GM12874 (cell line): ENCODE results near the gene COX4I1.

Experiments
- TF ChIP-seq, protein P1 (sequence below): IDR thresholded peaks from 2 replicates; pipeline ENCODE4 v1.5.1; 2011; ENCODE audit warnings: low read depth, mild to moderate bottlenecking, control low read depth, low read length, moderate library complexity; ENCODE audit not compliant: insufficient read depth

COX4I1 gene

DNA sequence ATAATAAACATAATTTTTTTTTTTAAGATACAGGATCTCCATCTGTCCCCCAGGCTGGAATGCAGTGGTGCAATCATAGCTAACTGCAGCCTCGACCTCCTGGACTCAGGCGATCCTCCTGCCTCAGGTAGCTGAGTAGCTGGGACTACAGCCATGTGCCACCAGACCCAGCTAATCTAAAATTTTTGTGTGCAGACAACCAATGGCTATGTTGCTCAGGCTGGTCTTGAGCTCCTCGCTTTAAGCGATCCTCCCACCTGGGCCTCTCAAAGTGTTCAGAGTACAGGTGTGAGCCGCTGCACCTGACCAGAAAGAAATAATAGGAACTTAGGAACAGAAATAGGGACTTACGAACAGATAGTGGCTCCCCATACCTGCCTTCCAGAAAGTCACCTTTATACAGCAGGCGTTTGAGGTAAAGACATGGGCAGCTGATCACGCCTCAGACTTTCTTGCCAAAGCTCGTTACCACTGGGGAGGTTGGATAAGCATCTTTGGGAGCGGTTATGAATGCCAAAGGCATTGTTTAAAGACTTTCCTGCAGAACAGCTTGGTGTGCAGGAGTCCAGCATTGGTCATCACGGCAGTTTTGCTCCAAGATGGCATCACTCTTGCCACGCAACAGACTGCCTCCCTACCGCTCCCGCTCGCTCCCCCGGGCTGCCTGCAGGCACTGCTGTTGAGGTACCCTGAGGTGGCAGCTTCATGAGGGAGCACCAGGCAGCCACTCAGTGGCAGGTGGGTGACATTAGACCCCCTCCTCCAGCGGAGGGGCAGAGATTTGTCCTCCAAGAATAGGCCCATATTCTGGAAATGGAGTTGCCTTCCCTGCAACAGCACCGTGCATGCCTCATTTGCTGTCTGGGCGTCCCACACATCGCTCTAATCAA is 13.6 kb downstream of the COX4I1 start:
- TF ChIP-seq, protein P1, sequence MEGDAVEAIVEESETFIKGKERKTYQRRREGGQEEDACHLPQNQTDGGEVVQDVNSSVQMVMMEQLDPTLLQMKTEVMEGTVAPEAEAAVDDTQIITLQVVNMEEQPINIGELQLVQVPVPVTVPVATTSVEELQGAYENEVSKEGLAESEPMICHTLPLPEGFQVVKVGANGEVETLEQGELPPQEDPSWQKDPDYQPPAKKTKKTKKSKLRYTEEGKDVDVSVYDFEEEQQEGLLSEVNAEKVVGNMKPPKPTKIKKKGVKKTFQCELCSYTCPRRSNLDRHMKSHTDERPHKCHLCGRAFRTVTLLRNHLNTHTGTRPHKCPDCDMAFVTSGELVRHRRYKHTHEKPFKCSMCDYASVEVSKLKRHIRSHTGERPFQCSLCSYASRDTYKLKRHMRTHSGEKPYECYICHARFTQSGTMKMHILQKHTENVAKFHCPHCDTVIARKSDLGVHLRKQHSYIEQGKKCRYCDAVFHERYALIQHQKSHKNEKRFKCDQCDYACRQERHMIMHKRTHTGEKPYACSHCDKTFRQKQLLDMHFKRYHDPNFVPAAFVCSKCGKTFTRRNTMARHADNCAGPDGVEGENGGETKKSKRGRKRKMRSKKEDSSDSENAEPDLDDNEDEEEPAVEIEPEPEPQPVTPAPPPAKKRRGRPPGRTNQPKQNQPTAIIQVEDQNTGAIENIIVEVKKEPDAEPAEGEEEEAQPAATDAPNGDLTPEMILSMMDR = no peak

DNA sequence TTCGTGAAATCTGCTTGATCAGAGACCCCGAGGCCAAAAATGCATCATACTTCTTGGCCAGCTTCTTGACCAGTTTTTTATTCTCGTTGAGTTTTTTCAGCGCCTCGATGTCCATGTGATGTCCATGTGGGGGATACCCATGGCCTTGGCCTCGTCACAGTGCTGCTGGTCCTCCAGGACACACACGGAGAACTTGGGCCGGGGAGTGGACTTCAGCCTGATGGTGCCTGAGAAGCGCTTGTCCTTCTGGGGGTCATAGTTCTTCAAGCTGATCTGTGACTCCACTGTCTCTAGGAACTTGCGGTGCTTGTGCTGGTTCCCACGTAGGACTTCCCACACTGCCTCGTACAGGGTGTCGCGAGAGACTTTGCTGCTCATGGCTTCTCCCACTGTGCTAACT is 16.7 kb downstream of the COX4I1 start:
- TF ChIP-seq, protein P1 = no peak

DNA sequence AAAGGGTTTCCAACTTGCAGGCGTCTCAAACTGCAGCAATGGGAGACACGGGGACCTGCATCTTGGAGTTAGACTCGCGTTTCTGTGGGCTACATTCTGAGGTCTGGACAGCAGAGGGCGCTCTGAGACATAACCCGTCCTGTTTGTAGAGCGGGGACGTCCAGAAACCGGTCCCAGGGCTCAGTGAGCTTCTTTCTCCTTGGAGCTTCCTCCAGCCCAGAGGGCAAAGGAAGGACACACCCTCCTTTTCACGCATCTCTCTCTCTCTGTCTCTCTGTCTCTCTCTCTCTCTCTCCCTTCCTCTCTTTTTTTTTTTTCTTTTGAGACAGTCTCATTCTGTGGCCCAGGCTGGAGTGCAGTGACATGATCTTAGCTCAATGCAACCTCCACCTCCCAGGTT is 19.8 kb downstream of the COX4I1 start:
- TF ChIP-seq, protein P1 = peak; percentile 86

DNA sequence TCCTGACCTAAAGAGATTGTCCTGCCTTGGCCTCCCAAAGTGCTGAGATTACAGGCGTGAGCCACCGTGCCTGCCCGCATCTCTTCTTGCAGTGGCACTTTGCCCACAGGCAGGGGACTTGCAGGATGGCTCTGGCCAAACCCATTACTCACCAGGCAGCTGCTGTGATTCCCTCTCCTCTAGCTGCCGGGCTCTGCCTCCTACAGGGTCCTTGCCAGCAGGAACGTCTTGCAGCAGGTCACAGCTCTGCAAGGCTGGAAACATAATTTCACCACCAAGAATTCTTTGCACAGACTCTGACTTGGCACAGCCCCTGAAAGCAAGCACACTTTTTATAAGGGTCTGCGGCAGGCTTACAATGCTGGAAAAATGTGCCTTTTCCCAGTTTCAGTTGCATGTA is 20.3 kb downstream of the COX4I1 start:
- TF ChIP-seq, protein P1 = no peak

DNA sequence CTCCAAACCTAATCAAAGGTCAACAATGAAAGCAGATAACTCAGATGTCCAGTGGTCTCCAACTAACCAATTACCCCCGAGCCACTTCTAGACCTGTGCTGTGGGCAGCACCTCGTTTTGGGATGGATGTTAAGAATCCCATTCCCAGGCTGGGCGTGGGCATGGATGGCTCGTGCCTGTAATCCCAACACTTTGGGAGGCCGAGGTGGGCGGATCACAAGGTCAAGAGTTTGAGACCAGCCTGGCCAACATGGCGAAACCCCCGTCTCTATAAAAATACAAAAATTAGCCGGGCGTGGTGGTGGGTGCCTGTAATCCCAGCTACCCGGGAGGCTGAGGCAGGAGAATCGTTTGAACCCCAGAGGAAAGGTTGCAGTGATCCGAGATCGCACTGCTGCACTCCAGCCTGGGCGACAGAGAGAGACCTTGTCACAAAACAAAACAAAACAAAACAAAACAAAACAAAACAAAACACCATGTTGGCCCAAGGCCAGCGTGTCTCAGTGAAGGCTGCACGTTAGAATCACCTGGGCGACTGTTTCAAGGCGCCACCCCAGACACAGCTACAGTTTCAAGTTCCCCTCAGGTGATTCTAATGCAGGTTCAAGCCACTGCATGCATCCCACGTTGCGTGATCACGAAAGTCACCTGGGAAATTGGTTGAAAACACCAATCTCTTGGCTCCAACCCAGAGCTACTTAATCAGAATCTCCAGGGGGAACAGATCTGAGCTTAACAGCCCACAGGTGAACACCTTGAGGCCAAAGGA is 21.3 kb downstream of the COX4I1 start:
- TF ChIP-seq, protein P1 = no peak

DNA sequence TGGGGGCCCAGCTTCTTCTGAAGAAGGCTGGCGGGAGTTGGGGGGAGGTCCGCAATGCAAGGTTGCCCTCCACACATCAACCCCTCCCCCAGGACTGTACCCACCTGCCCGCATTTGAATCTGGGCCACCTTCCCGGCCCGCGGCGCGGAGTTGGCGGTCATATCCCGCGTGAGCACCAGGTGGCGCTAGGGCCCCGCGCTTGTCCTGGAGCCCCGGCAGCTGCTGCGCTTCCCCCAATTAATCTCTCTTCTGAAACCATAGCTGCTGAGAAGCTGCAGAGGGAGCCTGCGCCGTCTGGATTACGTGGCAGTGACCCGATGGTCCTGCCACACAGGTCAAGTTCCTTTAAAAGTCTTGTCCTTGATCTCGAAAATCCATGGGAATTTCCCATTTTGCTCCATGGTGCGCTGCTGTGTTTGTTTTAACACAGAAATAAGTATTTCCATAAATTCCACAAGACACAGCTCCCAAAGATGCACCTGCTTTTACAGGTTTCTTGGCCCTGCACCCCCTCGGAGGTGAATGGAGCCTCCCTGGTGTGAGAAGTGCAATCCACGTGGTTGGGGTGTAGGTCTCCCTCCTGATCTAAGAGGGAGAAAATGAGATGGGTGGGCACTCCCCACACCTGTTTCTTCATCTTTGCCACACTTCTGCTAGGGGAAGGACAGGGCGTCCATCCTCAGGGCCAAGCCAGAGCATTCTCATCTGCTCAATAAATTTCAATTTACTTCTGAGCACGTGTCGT is 22.1 kb downstream of the COX4I1 start:
- TF ChIP-seq, protein P1 = peak; percentile 91

DNA sequence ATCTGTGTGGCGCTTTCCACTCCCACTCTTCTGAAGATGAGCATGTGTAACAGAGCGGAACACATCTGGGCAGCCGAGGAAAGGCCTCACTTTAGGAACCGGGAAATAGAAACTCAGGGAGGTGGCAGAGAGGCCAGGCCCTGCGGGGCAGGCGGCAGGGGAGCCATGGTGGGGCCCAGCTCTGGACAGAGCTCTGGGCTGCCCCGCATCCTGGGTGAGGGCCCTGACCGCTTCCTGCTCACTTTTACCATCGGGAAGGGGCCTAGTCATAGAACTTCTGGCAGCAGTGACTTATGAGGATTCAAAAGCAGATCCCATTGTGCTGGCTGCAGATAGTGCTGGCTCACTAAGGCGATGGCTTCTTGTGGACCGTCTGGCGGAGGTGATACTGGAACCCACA is 22.6 kb downstream of the COX4I1 start:
- TF ChIP-seq, protein P1 = no peak
